ENCODE measurements around the gene CASP1.
"Not testable (repeated sequence)": the region's sequence is repeated elsewhere in the genome, so short reads cannot be mapped to it uniquely, and the experiment has no call there.

The CASP1 gene

DNA sequence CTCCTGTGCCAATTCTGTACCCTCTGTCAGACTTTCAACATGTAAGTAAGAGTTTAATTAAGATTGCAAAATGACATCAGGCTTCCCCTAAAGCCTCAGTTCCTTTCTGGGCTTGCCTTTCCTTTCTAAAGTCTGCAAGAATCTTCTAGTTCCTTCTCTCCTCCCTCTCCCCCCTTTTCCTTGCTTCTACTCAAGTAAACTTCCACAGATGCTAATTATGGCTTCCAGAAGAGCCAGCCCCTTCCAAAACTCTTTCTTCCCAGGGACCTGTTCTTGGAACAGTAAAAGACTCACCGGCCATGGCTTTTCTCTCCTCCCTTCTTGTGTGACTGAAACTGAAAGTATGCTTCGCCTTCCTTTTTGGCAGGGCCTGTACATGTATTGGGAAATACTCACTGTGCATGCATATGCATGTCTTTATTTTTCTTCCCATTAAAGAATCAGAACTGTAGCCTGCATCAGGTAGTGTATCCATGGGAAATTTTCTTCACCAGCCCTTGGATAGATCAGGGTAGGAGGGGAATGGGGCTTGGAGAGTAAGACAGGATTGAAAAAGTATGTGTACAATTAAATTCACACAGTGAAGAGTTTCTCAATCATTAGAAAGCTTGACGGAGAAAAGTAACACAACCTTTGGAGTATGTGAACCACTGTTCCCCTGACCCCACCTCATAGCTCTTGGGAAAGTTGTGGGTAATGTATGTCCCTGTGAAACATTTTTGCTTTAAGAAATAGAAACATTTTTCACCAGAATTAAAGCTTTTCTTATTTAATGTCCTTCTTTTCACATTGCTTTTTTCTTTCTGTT is at the start of gene CASP1:
Gene CASP1 (minus strand): TSS at position 332 of the 808 bp plus-strand sequence. CDS start 31 bp downstream, at position 301.
- no peak for DNase-seq

DNA sequence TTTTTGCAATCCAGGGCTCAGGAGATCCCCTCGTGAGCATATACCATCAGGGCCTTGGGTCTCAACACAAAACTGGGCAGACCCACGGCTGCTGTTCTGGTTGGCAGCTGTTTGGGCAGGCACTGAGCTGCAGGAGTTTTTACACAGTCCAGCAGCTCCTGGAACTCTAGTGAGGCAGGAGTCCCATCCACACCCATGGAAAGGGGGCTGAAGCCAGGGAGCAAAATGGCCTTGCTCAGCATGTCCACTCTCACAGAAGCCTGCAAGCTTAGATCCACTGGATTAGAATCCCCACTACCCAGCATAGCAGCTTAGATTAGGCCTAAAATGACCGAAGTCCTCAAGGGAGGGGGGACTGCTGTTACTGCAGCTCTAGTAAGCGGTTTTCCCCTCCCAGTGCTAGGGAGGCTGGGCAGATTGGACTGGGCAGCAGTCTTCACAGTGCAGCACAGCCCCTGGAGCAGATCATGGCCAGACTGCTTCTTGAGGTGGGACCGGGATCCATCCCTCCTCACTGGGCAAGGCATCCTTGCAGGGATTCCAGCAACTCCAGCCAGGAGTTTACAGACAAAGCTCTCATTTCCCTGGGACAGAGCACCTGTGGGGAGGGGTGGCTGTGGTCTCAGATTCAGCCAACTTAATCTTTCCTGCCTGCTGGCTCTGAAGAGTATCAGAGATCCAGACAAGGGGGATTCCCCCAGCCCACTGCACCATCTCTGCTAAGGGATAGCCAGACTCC is 46.6 kb upstream of the CASP1 start:
- no peak for DNase-seq

DNA sequence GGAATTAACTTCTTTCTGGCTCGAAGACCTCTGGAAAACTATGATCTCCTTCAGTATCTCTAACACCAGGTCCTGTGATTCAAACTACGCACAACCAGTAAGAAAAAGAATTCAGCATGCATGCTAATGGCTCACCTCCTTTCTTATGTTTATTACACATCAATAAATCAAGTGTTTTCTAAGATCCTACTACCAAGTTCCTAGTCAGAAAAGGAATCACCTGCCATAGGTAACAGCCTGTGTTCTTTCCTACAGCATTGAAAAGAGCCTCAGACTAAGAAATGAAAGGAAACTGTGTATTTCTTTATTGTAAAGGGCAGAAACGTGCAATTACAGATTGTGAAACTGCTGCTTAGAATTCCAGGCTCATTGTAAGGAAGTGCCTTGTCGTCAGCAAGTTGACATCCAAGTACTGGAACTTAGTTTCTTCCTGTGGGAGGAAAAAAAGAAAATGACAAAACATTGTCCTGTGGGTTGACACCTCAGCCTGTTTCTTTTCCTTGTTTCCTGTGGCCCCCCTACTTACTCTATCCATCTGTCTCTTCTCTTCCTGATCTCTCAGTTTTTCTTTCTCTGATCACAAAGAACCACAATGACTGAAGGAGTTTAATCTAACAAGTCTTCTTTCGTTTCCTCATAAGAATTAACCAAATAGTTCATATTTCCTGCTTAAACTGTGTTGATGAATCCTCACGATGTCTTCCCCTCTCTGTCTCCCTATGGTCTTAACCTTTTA is 45.4 kb upstream of the CASP1 start:
- DNase-seq = not testable (repeated sequence)

DNA sequence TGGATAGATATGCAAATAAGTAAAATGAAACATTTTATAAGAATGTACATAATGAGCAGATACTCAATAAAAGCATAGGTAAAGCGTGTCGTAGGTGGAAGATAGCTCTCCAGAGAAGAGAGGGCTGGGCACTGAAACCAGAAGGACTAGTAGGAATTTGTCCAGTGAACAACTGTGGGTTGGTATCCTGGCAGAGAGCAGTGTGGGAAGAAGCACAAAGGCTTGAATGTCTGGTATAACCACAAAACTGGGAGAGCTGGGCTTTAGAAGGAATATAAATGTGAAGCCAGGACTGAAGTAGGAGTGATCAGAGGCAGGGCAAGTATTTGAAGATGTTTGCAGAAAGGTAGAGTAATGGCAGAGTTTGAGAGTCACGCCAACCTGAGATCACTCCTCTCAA is 43.3 kb upstream of the CASP1 start:
- no peak for DNase-seq

DNA sequence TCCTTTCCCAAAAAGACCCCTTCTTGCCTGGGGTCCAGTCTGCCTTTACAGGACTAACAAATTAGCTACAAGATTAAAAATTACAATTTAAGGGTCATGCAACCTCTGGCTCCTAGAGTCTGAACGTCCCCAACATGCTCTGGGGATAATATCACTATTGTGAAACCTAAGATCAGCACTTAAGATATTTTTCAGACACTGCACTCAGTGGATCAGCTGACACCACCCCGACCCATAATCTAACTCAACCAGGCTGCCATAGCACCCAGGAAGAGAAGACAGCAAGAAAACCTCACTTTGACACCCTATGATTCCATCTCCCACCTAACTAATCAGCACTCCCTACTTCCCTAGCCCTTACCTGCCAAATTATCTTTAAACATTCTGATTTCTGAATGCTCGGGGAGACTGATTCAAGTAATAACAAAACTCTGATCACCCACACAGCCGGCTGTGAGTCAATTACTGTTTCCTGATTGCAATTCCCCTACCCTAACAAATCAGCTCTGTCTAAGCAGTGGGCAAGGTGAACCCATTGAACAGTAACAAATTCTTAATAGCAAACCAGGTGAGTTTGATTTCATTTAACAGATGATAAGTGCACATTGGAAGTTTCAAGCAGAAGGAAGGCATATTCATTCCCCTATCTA is 42.3 kb upstream of the CASP1 start:
- not testable (repeated sequence) for DNase-seq

DNA sequence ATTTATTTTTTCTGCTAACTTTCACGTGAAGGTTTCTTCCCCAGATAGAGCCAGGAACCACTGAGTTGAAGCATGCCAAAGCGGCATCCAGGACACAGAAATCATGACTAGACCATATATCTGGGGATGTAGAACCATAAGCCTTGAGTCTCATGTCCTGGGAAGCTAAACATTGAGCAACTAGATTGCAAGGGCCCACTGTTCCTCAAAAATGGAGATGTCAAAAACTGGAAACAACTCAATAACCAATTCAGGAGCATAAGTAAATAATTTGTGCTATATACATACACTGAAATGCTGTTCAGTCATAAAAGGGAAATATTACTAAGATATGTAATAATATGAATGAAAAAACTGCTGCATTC is 39.2 kb upstream of the CASP1 start:
- DNase-seq = no peak

DNA sequence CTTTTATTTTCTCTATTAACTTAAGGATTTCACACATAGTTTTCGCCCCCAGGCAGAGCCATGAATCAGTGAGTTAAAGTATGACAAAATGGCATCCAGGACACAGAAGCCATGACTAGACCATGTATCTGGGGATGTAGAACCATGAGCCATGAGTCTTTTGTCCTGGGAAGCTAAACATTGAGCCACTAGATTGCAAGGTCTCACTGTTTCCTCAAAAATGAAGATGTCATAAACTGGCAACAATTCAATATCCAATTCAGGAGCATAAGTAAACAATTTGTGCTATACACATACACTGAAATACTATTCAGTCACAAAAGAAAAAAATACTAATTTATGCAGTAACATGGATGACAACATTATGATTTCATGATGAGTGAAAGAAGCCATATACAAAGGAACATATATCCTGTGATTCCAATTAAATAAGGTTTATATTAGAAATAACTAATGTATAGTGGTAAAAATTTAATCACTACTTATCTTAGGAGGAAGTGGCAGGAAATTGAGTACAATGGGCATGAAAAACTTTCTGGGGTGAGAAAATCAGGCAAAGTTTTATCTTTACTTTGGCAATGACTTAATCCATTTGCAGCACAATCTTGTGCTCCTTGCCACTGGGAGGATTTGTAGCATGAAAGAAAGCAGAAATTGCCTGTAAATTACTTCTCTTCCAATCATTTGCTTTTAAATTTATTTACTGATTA is 38.7 kb upstream of the CASP1 start:
- no peak for DNase-seq

DNA sequence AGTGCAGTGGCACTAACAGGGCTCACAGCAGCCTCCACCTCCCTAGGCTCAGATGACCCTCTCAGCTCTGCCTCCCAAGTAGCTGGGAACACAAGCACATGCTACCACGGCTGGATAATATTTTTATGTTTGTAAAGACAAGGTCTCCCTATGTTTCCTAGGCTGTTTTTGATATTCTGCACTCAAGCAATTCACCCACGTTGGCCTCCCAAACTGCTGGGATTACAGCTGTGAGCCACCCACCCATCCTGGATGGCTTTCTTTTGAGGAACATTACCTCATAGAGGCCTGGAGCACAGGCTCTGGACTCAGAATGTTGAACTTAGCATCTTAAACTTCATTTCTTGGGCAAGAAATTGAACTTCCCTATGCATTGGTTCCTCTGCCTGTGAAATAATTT is 37.1 kb upstream of the CASP1 start:
- not testable (repeated sequence) for DNase-seq

DNA sequence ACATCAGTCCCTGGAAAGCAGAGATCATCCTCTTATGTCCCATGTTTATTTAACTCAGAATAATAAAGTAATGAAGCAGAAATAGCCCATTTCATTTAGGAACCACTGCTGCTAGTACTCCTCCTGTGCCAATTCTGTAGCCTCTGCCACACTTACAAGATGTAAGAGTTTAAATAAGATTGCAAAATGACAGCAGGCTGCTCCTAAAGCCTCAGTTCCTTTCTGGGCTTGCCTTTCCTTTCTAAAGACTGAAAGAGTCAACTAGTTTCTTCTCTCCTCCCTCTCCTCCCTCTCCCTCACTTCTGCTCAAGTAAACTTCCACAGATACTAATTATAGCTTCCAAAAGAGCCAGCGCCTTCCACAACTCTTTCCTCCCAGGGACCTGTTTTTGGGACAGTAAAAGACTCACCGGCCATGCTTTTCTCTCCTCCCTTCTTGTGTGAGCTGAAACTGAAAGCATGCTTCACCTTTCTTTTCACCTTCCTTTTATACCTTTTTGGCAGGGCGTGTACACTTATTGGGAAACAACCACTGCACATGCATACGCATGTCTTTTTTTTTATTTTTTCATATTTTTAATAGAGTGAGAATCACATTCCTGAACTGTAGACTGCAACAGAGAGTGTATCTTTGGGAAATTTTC is 36.3 kb upstream of the CASP1 start:
- DNase-seq = no peak

DNA sequence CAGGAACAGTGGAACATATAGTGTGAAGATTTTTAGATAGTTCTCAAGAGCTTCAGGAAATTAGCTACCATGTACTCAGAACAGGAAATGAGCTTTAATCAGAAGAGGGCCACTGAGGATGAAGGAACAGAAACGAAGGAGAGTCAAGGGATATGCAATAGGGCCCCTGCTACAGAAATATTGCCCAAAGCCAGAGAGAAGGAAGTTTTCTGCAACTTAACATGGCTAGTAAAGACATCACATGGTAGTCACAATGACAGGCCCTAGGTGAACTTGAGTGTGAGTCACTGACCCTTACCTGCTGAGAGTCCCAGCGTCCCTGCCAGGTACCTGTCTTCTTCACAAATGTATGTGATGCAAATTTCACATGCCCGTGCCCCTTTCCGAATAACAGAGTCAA is 35.4 kb upstream of the CASP1 start:
- DNase-seq = no peak

DNA sequence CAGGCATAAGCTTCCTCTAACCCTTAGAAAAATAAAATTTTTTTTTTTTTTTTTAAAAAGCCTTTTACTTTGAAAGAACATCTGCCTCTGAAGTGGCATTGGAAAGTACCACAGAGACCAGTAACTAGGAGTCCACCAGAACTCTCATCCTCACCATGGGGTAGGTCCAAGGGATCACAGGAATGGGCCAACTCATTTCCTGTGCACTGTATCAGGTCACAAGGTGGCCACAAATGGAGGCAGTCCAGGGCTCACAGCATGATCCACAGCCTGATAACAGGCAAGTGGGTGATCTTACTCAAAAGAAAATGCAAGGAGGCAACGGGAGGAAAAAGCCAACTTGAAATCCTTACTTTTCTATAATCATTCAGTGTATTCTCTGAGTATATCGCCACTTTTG is 34.8 kb upstream of the CASP1 start:
- DNase-seq = not testable (repeated sequence)

DNA sequence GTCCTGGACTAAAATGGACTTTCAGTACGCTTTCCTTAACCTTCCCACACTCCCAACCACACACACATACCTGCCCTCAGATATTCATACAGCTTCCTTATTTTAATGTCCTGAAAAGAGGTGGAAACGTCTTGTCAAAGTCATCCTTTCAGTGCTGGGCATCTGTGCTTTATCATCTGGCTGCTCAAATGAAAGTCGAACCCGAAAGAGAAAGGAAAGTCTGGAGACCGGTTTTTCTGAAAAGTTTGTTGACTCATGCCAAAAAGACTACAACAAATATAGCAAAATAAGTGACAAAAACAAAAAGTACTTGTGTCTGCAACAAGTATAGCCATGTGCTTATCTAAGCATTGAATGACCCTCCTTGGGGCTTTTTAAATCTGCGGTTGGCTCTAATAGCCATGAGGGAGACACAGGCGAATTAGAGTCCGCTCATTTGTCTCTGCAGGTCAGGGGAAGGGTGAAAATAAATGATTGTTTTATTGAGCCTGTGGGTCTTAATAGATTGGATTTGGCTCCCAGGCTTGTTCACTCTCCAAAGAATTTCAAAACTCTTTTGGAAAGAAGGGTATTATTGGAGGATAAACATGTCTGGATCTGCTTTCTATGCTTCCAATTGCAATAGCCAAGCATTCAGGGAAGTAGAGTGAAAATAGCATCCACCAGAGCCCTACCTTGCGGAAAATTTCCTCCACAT is 28.4 kb upstream of the CASP1 start:
- DNase-seq = not testable (repeated sequence)

DNA sequence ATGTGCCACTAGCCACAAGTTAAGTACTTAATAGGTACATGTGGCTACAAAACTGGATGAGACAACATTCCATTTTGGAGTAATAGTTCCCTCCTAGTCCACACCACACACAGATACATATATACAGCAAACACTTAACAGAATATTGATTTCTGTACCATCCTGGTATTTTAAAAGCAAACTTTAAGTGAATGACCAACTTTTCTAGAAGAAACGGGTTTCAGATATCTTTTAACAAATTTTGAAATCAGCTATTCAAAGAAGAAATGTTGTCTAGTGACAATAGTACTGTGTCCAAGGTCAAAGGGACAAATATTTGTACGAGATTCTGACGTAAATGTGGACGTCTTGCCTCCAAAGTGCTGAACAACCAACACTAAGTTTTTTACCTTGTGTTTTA is 22.5 kb upstream of the CASP1 start:
- no peak for DNase-seq

DNA sequence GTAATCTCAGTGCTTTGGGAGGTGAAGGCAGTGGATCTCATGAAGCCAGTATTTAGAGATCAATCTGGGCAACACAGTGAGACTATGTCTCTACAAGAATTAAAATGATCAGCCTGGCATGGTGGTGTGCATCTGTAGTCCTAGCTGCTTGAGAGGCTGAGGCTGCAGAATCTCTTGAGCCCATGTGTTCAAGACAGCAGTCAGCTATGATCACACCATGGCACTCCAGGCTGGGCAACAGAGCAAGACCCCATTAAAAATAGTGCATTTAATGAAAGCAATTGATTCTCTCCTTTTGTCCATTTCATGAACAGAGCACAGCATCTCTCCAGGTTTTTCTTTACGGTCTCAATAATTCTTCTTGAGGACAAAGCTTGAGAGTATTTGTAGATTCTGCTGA is 21.5 kb upstream of the CASP1 start:
- DNase-seq = no peak

DNA sequence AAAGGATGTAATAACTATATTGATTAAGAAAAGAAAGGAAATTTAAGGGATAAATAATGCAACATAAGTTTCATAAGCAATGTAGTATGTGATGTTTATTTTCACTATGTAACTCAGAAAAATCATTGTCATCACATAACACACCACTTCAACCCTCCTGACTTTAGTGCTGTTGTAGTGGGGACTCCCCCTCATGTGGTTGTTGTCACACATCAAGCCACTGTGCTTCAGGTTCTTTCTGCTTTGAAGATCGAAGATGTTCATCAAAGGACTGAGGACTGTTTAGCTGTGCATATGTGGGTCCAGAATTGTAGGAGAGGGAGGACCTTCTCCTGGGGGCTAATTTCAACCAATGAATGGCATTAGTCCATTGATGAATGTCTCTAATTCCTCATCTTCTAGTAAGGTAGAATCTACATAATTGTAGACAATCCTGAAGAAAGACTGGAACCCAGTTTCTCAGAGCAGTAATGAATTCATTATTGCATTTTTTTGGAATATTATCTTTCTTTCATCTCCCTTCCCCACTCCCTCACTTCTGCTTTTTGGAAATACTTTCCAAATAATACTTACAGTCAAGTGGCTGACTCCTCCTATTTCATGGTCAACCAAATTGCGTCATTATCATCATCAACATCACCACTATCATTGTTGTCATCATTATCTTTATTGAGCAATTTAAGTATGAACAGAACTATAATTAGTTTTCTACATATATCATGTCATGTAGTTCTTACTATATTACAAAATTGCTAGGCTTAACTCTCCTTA is 20.0 kb upstream of the CASP1 start:
- DNase-seq = no peak

DNA sequence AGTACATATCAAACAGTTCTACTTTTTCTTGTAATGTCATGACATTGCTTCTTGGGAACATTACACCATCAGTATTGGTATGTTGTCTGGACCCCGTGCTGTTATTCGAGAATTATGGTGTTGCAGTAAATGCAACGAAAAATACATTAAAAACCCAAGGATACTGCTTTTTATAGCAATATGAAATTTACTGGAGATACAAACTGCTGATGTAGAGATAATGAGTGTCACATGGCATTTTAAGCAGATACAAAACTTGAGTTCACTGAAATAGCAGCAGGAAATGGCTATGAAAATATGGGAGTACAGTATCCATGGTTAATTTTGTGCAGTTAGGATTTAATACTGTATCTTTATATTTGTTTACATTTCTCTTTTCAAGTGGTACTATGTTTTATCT is 17.5 kb upstream of the CASP1 start:
- DNase-seq = no peak

DNA sequence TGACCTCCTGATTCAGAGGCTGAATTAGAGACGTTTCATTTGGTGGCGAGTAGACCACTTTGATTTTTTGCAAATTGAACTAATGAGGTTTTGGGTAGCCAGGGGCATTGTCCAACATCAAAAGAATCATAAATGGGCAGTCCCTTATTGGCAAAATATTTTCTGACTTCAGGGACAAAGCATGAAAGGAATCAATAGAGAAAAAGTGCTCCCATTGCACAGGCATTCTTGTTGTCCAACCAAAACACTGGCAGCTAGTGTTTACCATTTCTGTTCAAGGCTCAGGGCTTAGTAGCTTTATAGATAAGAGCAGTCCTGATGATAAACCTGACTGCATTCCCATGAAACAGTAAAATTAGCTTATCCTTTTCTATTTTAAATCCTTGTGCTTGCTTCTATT is 16.6 kb upstream of the CASP1 start:
- DNase-seq = no peak

DNA sequence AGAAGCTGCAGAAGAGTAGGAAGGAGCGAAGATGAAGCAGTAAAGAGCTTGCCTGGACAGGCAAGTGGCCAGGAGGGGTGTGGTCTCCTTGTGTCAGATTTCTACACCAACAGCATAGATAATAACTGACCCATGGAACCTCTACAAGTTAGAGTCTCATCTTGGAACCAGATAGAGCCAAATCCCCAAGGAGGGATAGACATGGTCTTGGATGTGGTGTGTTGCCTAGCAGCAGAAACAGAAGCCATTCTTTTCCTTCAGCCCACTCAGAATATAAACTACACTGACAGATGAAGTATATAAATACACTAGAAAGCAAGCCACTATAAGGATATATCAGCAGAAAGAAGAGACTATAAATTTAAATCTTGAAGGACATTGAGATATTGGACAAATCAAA is 14.5 kb upstream of the CASP1 start:
- no peak for DNase-seq

DNA sequence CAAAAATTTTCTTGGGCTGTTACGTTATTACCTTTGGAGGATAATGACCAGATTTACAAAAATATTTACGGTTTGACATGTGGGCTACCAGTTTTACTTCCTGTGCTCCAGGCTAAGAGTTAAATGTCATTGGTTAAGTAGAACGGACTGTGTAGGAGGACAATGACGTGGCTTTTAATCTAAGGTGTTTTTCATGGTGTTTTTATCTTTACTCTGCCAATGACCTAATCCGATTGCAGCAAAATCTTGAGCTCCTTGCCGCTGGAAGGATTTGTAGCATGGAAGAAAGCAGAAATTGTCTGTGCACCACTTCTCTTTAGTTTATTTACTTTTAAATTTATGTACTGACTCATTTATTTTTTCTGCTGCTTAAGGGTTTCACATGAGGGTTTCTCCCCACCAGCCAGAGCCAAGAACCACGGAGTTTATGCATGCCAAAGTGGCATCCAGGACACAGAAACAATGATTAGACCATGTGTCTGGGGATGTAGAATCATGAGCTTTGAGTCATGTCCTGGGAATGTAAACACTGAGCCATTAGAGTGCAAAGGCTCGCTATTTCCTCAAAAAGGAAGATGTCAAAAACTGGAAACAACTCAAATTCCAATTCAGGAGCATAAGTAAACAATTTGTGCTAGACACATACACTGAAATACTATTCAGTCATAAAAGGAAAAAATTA is 12.1 kb upstream of the CASP1 start:
- no peak for DNase-seq

All from retina (tissue), 1 donor.